ENCODE results near the gene SDCBP2. TPM values are rescaled to one million over a fixed set of nuclear protein-coding genes. Genes with fewer than 3 reads are reported as not detected.

SDCBP2 gene
- total RNA-seq, 1 experiment from 2014 or later = 3.3 TPM

- no peaks in the 10 kb centered on the region for H3K4me1 Mint-ChIP-seq
- no peaks in the 10 kb centered on the region for H3K27me3 Mint-ChIP-seq (ENCODE audit: low read depth)
- DNase-seq (ENCODE audit: low spot score) = no peak
- no peak overlapping the region for H3K27ac Mint-ChIP-seq
- TF ChIP-seq, protein P1, sequence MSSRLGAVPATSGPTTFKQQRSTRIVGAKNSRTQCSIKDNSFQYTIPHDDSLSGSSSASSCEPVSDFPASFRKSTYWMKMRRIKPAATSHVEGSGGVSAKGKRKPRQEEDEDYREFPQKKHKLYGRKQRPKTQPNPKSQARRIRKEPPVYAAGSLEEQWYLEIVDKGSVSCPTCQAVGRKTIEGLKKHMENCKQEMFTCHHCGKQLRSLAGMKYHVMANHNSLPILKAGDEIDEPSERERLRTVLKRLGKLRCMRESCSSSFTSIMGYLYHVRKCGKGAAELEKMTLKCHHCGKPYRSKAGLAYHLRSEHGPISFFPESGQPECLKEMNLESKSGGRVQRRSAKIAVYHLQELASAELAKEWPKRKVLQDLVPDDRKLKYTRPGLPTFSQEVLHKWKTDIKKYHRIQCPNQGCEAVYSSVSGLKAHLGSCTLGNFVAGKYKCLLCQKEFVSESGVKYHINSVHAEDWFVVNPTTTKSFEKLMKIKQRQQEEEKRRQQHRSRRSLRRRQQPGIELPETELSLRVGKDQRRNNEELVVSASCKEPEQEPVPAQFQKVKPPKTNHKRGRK (CRISPR knock-in tag; IDR thresholded peaks at IDR 0.05; ENCODE audit: borderline replicate concordance) = no peak
- TF ChIP-seq SP1 (CRISPR knock-in tag; conservative IDR thresholded peaks at IDR 0.05) (no peak), E2F4 (CRISPR knock-in tag; IDR thresholded peaks at IDR 0.05; ENCODE audit: borderline replicate concordance, low read depth) (no peak), SMAD4 (CRISPR knock-in tag; IDR thresholded peaks at IDR 0.05) (no peak), TEAD4 (CRISPR knock-in tag; IDR thresholded peaks at IDR 0.05) (no peak), ZNF281 (CRISPR knock-in tag; IDR thresholded peaks at IDR 0.05) (no peak), ZNF423 (CRISPR knock-in tag; IDR thresholded peaks at IDR 0.05) (no peak), ZNF219 (CRISPR knock-in tag; IDR thresholded peaks at IDR 0.05; ENCODE audit: borderline replicate concordance) (no peak), ATF2 (CRISPR knock-in tag; IDR thresholded peaks at IDR 0.05; ENCODE audit: borderline replicate concordance, low read depth) (no peak), NR1H2 (CRISPR knock-in tag; IDR thresholded peaks at IDR 0.05) (no peak), ZNF232 (CRISPR knock-in tag; IDR thresholded peaks at IDR 0.05) (no peak), ZNF671 (CRISPR knock-in tag; IDR thresholded peaks at IDR 0.05) (no peak), ETV6 (CRISPR knock-in tag; IDR thresholded peaks at IDR 0.05) (no peak), FOXP1 (CRISPR knock-in tag; IDR thresholded peaks at IDR 0.05; ENCODE audit: borderline replicate concordance) (no peak), TCF7 (CRISPR knock-in tag; IDR thresholded peaks at IDR 0.05; ENCODE audit: low read depth) (no peak), NR2C2 (CRISPR knock-in tag; IDR thresholded peaks at IDR 0.05) (no peak)
- TF ChIP-seq, protein P2, sequence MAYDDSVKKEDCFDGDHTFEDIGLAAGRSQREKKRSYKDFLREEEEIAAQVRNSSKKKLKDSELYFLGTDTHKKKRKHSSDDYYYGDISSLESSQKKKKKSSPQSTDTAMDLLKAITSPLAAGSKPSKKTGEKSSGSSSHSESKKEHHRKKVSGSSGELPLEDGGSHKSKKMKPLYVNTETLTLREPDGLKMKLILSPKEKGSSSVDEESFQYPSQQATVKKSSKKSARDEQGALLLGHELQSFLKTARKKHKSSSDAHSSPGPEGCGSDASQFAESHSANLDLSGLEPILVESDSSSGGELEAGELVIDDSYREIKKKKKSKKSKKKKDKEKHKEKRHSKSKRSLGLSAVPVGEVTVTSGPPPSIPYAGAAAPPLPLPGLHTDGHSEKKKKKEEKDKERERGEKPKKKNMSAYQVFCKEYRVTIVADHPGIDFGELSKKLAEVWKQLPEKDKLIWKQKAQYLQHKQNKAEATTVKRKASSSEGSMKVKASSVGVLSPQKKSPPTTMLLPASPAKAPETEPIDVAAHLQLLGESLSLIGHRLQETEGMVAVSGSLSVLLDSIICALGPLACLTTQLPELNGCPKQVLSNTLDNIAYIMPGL (CRISPR knock-in tag; IDR thresholded peaks at IDR 0.05) = no peak
- POLR2A ChIA-PET = interaction anchor here (1.2 kb wide), 1 partner anchor 147 kb away, joined by 4 read pairs; no protein-coding TSS in a partner anchor
- ATAC-seq = no peak
- H3K9me3 Mint-ChIP-seq = no peaks in the 10 kb centered on the region
- H3K36me3 Mint-ChIP-seq = no peaks in the 10 kb centered on the region
- CTCF ChIA-PET = interaction anchor here (0.6 to 3.0 kb wide), 4 partner anchors 29 to 183 kb away, joined by 3 to 9 read pairs (median 4); partner anchors contain the start of gene NSFL1C
- H3K4me3 Mint-ChIP-seq = no peak overlapping the region
These were observed 45.1 kb downstream of the SDCBP2 start for GRCh38 chr20:1283522-1284510.
